Omental fat pad (tissue), 4 donors: Measurements from ENCODE around the gene RFNG. TPM values are rescaled to one million over a fixed set of nuclear protein-coding genes. Genes with fewer than 3 reads are reported as not detected.

Experiments
- ATAC-seq: fragments of 150-250 bp; one replicate; pipeline ENCODE4 v1.9.1; 2016; ENCODE audit warnings: mild to moderate bottlenecking, moderate library complexity; ENCODE audit not compliant: low FRiP score
- DNase-seq: peaks from one replicate; pipeline ENCODE4 v3.0.0-alpha.2; 2019; ENCODE audit warnings: low spot score
- total RNA-seq, 4 donors: library from RNA; depleted of rRNA; stranded (reverse); fragments of >200 nt; gene quantifications; one replicate each; pipeline ENCODE4 v1.1.0, GENCODE V29; 2016
- TF ChIP-seq, protein P1 (sequence below), 3 donors: fragments of 450-650 bp; IDR thresholded peaks; one replicate each; pipeline ENCODE4 v1.5.1; 2016 to 2017; ENCODE audit warnings: antibody characterized with exemption in 3 of 3, mild to moderate bottlenecking in 3 of 3, moderate library complexity in 2 of 3

Gene RFNG
- total RNA-seq, 4 donors from 2014 or later: 20.2 to 51.3 (median 32.0) TPM

DNA sequence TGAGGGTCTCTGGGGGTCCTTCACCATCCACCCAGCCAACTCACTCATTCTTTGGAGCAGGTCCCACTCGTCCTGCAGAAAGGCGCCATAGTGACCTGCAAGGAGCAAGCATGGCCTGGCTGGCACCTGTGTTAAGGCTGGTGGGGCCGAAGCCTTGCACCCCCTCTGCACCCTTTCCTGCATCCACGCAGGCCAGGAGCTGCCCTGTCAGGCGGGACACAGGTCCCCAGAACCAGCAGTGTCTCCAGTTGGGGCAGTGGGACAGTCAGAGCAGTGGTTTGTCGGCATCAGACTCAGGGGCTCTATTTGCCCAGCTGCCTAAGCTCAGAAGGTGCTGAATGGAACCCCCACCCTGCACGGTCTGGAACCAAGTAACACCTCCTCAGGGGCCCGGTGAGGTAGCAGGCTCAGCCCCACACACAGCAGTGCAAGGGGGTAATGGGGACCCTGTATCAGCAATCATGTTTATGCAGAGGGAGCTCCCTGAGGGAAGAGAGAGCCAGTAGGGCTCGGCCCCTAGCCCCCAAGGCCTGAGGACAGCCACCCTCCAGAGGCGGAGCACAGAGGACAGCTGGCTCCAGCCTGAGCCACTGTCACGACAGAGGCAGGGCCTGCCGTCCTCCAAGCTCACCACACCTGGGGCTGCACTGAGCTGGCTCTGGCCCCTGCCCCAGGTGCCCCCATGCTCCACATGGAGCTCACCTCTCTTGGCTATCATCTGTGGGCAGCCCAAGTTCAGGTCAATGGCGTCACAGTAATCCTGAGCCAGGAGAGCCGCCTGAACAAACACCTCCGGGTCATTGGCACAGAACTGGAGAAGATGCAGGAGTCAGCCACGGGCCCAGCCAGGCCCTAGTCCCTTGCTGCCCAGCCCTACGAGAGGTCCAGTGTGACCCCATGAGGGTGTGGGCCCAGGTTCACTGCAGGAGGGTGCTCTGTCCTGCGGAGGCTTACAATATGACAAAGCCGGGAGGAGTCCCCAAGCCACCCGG, 12.1 kb upstream of the RFNG start:
- no peak for ATAC-seq
- TF ChIP-seq, protein P1, sequence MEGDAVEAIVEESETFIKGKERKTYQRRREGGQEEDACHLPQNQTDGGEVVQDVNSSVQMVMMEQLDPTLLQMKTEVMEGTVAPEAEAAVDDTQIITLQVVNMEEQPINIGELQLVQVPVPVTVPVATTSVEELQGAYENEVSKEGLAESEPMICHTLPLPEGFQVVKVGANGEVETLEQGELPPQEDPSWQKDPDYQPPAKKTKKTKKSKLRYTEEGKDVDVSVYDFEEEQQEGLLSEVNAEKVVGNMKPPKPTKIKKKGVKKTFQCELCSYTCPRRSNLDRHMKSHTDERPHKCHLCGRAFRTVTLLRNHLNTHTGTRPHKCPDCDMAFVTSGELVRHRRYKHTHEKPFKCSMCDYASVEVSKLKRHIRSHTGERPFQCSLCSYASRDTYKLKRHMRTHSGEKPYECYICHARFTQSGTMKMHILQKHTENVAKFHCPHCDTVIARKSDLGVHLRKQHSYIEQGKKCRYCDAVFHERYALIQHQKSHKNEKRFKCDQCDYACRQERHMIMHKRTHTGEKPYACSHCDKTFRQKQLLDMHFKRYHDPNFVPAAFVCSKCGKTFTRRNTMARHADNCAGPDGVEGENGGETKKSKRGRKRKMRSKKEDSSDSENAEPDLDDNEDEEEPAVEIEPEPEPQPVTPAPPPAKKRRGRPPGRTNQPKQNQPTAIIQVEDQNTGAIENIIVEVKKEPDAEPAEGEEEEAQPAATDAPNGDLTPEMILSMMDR (IDR thresholded peaks at IDR 0.05): no peak
- no peak for DNase-seq

DNA sequence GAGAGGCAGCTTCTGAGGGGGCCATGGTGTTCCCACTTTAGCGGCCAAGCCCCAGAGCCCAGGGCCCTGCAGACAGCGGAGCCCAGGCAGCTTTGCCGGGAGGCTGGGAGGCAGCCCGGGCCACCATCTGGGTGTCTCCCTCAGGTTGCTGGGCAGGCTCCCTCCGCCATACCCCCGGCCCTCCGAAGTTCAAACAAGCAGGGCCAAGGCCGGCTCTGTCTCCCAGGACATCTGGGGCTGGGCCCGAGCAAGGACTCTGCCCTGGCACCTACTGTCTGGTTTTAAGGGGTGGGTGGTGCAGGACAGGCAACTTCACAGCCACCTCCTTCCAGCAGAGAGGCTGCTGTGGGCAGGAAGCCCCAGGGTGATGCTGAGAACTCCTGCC, 11.4 kb upstream of the RFNG start:
- TF ChIP-seq, protein P1 (IDR thresholded peaks at IDR 0.05): no peak
- DNase-seq: no peak
- ATAC-seq: no peak

- no peak for ATAC-seq
- DNase-seq: no peak
- TF ChIP-seq, protein P1 (IDR thresholded peaks at IDR 0.05): no peak
These were observed 10.7 kb upstream of the RFNG start for GRCh38 chr17:82062076-82062983.

- no peak for ATAC-seq
- DNase-seq: no peak
- TF ChIP-seq, protein P1 (IDR thresholded peaks at IDR 0.05): no peak
These were observed 9.7 kb upstream of the RFNG start for GRCh38 chr17:82061047-82061925.

DNA sequence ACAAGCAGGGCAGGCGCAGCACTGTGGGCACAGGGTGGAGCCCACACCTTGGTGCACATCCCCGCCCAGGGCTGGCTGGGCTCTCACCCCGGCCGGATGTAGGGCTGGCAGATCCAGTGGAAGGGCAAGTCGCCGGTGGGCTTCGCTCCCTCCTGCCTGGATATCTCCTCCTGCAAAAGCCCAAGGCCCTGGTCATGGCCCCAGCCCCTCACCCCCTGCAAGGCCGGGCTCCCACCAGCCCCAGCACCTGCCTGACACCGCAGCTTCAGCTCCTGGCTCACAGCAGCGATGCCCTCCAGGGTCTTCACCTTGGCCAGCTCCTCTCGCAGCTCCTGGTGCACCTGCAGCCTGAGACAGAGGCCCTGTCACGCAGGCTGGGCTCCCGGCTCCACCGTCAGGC, 9.0 kb upstream of the RFNG start:
- no peak for DNase-seq
- TF ChIP-seq, protein P1 (IDR thresholded peaks at IDR 0.05): no peak
- no peak for ATAC-seq

GRCh38 chr17:82060001-82060380, 8.4 kb upstream of the RFNG start:
- DNase-seq (no peak), ATAC-seq (no peak)
- TF ChIP-seq, protein P1 (IDR thresholded peaks at IDR 0.05): no peak
